NCI-H2227 (cell line): Measurements from ENCODE around the gene ITPR1.

Source experiments
- DNase-seq: peaks from one replicate; lab custom pipeline; 2025; ENCODE audit not compliant: unreplicated experiment; lab: John Stamatoyannopoulos, UW

The ITPR1 gene

GRCh38 chr3:4800595-4800994, 307.4 kb downstream of the ITPR1 start:
- DNase-seq, result no peak

GRCh38 chr3:4801892-4802291, 308.7 kb downstream of the ITPR1 start:
- DNase-seq, result no peak

- DNase-seq, result no peak
Observed at GRCh38 chr3:4802903-4803302, 309.8 kb downstream of the ITPR1 start.

GRCh38 chr3:4804161-4805058, 311.3 kb downstream of the ITPR1 start:
- DNase-seq, result no peak

- DNase-seq, result no peak
Observed at GRCh38 chr3:4805662-4806061, 312.5 kb downstream of the ITPR1 start.

- DNase-seq, result no peak
Observed at GRCh38 chr3:4806535-4807108, 313.5 kb downstream of the ITPR1 start.

GRCh38 chr3:4807381-4808280, 314.5 kb downstream of the ITPR1 start:
- DNase-seq, result no peak

GRCh38 chr3:4808637-4809036, 315.5 kb downstream of the ITPR1 start:
- no peak for DNase-seq

GRCh38 chr3:4809922-4810321, 316.8 kb downstream of the ITPR1 start:
- no peak for DNase-seq

- no peak for DNase-seq
Observed at GRCh38 chr3:4812591-4812990, 319.4 kb downstream of the ITPR1 start.

- DNase-seq, result no peak
Observed at GRCh38 chr3:4813909-4814304, 320.8 kb downstream of the ITPR1 start.

GRCh38 chr3:4814305-4814903, 321.3 kb downstream of the ITPR1 start:
- no peak for DNase-seq

- DNase-seq, result no peak
Observed at GRCh38 chr3:4814904-4815574, 321.9 kb downstream of the ITPR1 start.

- no peak for DNase-seq
Observed at GRCh38 chr3:4816306-4816705, 323.2 kb downstream of the ITPR1 start.

GRCh38 chr3:4816718-4817117, 323.6 kb downstream of the ITPR1 start:
- DNase-seq, result no peak

GRCh38 chr3:4817128-4817527, 324.0 kb downstream of the ITPR1 start:
- DNase-seq, result no peak

GRCh38 chr3:4818164-4818563, 325.0 kb downstream of the ITPR1 start:
- DNase-seq, result no peak

GRCh38 chr3:4818986-4819693, 326.0 kb downstream of the ITPR1 start:
- DNase-seq, result no peak

- DNase-seq, result no peak
Observed at GRCh38 chr3:4819746-4820145, 326.6 kb downstream of the ITPR1 start.
